Measurements from ENCODE around the gene CLDN10.
A peak's percentile ranks its signal among the peaks of the same experiment; 100 is the strongest.
"Not testable (repeated sequence)": the region's sequence is repeated elsewhere in the genome, so short reads cannot be mapped to it uniquely, and the experiment has no call there.

CLDN10 gene

GRCh38 chr13:95564091-95564490 lies 11.6 kb downstream of the CLDN10 start:
- H3K4me3 ChIP-seq (replicated peaks; ENCODE audit: low read depth, low read length), result no peak overlapping the region
- peak; percentile 25 for TF ChIP-seq CTCF (IDR thresholded peaks at IDR 0.05; ENCODE audit: low read length, missing control alignments)
- DNase-seq (ENCODE audit: low read depth), result peak; percentile 46

- no peak for TF ChIP-seq CTCF (IDR thresholded peaks at IDR 0.05; ENCODE audit: low read length, missing control alignments)
- no peak overlapping the region for H3K4me3 ChIP-seq (replicated peaks; ENCODE audit: low read depth, low read length)
- DNase-seq (ENCODE audit: low read depth), result peak; percentile 93
Measured at GRCh38 chr13:95564733-95565291, 12.3 kb downstream of the CLDN10 start.

GRCh38 chr13:95565758-95566157 lies 13.2 kb downstream of the CLDN10 start:
- not testable (repeated sequence) for DNase-seq (ENCODE audit: low read depth); H3K4me3 ChIP-seq (replicated peaks; ENCODE audit: low read depth, low read length)

- no peak for TF ChIP-seq CTCF (IDR thresholded peaks at IDR 0.05; ENCODE audit: low read length, missing control alignments)
- H3K4me3 ChIP-seq (replicated peaks; ENCODE audit: low read depth, low read length), result no peak overlapping the region
- no peak for DNase-seq (ENCODE audit: low read depth)
Measured at GRCh38 chr13:95568131-95568530, 15.6 kb downstream of the CLDN10 start.

GRCh38 chr13:95570016-95570415 lies 17.5 kb downstream of the CLDN10 start:
- TF ChIP-seq CTCF (IDR thresholded peaks at IDR 0.05; ENCODE audit: low read length, missing control alignments), result no peak
- H3K4me3 ChIP-seq (replicated peaks; ENCODE audit: low read depth, low read length), result no peak overlapping the region
- no peak for DNase-seq (ENCODE audit: low read depth)

GRCh38 chr13:95571941-95572340 lies 19.4 kb downstream of the CLDN10 start:
- DNase-seq (ENCODE audit: low read depth), result no peak
- TF ChIP-seq CTCF (IDR thresholded peaks at IDR 0.05; ENCODE audit: low read length, missing control alignments), result no peak

GRCh38 chr13:95573221-95573620 lies 20.7 kb downstream of the CLDN10 start:
- no peak overlapping the region for H3K4me3 ChIP-seq (replicated peaks; ENCODE audit: low read depth, low read length)
- DNase-seq (ENCODE audit: low read depth), result peak; percentile 67
- TF ChIP-seq CTCF (IDR thresholded peaks at IDR 0.05; ENCODE audit: low read length, missing control alignments), result no peak

More at GRCh38 chr13:95571941-95572340, 19.4 kb downstream of the CLDN10 start:
- H3K4me3 ChIP-seq (replicated peaks; ENCODE audit: low read depth, low read length), result no peak overlapping the region

All from fibroblast of pulmonary artery (primary cell).